Activated T-cell treated with anti-CD3 and anti-CD28 coated beads for 1 hour (primary cell): ENCODE results near the gene LGMN.

Source experiments
- DNase-seq: peaks from one replicate; pipeline ENCODE4 v3.0.0-alpha.2; 2020; ENCODE audit warnings: low read depth

LGMN gene

DNA sequence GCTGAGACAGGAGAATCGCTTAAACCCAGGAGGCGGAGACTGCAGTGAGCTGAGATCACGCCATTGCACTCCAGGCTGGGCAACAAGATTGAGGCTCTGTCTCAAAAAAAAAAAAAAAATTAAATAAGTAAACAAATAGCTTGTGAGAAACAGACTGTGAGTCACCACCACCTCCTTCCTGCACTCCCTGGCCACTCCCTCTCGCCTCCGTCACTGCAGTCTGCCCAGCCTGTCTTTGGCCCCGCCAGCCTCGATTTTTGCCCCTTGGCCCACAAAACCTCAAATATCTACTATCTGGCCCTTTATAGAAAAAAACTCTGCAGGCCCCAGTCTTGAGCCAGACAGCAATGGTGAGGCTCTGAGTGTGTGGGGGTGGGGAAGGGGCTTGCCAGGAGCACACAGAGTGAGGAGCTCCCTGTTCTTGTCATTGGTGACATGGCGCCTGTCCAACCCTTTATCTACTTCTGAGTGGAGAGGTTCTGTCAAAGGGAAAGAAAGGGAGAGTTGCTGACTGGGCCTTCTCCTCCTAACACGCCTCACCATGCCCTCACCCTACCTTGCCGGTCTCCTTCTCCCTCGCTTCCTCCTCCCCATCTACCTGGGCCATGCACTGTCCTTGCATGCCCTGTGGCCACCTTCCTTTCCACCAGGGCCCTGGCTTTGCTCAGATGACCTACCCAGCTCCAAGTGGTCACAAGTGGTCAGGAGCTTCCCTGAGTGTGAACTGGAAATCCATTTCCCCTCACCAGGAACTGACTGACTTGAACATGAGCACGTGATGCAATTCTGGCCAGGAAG, 22.1 kb downstream of the LGMN start:
- DNase-seq, result peak; percentile 9

DNA sequence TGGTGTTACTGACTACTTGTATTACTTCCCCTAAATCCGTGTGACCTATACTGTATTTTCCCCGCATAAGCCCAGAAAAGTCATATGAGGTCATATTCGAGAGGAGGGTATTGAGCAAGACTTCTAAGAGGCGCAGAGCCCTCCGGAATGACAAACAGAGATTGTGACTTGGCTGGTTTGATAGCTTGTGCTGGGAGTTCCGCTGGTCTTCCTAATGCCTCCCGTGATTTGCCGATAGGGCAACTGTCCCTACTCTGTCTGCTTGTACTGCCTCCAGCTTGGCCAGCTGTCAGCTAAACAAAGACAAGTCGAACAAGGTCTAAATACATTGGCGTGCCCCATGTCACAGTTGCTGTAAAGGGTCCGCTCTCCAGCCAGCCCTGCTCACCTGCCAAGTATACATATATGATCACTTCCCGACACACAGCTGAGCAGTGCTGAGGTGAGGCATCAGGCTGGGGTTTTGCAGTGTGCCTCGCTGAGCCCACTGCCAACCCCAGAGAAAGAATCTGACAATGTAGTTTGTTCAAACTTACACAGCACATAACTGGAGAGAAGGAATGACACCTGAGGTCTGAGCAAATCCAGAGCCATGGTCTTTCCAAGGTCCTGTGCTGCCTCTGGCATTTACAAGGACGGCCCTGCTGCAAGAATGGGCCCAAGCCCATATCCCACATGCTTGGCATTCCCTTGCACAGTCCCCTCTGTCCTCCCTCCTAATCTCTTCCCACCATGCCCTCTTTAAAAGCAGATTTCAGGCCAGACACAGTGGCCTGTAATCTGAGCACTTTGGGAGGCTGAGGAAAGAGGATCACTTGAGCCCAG, 23.7 kb downstream of the LGMN start:
- DNase-seq, result no peak

DNA sequence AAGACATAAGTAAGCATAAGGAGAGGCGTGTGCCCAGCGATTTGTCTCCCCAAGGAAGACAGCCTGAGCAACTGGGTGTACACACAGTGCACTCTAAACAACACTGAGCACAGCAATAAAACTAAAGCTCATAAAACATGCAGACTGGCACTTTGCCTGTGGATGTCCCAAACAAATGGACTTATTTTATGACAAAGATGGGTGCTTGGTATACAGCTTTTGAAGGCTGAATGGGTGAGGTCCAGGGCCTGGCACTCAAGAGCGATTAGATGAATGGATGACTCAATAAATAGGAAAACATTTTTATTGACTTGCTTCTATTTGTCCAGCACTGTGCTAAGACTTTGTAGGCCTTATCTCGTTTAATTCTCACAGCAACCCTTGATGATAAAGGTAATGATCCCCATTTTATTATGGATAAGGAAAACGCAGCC, 28.5 kb downstream of the LGMN start:
- no peak for DNase-seq

DNA sequence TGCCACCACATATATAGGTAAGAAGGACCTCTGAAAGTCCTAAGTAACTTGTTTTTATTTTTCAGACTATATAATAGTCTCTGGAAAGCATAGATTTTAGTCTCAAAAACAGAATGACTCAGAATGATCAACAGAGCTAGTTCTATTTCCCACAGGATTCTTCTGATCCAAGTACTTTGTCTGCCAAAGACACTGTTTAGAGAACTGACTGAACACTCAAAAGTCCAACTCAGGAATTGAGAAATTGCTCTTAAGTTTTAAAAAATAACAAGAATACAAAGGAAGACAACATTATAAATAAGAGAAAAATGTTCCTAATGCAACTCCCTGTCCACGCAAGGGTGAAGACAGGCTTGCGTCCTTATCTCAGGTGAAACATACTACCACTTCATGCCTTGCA, 29.0 kb downstream of the LGMN start:
- no peak for DNase-seq

DNA sequence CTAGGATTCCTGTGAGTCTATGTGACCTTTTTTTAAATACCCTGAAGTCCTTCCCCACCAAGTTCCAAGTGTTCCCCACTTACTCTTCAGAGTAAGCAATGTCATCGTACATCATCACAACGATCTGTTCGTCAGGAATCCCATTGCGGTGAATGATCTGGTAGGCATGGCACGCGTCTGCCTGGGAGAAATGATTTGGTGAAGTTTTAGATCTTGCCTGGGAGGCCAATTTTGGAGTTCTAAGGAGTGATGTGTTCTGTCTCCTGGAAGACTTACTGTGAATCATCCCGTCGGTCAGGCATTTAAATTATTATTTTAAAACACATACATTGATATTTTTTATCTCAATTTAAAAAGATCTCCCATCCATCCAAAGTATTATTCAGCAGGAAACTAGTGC, 29.8 kb downstream of the LGMN start:
- DNase-seq, result no peak

DNA sequence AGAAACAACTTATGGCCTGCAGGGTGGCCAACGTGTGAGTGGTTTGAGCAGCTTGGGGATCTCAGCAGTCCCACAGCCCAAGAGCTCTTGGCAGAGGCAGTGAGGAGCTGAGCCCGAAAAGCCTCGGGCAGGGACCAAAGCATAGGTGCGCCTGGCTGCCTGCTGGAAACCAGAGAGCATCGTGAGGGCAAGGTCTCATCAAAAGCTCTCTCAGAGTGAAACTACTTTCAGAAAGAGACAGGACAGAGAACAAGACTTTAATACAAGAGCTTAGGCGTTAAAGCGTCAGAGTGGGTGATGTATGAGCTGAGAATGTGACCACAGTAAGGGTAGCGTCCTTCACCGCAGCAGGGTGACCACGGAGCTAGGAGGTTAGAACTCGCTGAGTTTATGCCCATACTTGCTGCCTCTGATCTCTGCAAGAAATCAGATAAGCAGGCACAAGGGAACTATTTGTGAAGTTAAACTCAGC, 30.8 kb downstream of the LGMN start:
- DNase-seq, result no peak

DNA sequence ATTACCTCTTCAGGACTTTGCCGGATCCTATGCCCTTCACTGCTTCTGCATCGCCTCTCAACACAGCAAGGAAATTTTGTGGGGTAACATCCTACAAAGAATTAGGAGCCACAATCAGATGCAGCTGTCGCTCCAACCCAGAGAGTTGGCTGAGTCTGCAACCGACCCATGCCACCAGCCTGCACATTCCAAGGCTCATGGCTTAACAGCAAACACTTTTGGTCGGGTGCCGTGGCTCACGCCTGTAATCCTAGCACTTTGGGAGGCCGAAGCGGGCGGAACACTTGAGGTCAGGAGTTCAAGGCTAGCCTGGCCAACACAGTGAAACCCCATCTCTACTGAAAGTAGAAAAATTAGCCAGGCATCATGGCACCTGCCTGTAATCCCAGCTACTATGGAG, 32.3 kb downstream of the LGMN start:
- DNase-seq, result no peak

DNA sequence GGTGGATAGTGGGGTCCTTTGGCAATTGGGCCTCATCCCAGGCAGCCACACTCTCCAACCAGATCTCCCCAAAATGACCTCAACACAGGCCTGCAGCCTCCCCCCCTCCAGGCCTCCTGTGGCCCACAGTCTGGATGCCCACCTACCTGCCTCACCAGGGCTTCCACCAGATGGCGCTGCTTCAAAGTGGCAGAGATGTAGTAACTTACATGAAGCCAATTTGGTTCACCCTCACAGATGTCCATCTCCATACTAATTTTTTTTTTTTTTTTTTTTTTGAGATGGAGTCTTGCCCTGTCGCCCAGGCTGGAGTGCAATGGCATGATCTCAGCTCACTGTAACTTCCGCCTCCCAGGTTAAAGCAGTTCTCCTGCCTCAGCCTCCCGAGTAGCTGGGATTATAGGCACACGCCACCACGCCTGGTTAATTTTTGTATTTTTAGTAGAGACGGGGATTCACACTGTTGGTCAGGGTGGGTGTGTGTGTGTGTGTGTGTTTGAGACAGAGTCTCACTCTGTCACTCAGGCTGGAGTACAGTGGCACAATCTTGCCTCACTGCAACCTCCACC, 33.6 kb downstream of the LGMN start:
- peak; percentile 85 for DNase-seq

DNA sequence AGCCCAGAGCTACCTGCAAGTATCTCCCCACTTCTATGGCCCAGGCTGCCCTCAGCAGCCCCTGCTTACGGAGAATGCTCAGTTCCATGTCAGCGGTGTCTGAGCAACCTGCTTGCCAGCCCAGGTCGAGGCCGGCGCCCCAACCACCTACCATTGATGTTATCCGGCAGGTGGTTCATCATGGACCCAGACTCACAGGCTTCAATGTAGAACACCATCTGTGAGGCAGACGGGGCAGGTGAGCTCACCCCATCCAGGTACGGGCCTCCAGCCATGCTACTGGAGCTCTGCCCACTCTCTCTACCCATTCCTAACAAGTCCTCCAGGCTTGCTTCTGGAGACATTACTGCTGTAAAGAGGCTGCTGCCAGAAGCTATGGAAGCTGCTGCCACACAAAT, 35.8 kb downstream of the LGMN start:
- no peak for DNase-seq

DNA sequence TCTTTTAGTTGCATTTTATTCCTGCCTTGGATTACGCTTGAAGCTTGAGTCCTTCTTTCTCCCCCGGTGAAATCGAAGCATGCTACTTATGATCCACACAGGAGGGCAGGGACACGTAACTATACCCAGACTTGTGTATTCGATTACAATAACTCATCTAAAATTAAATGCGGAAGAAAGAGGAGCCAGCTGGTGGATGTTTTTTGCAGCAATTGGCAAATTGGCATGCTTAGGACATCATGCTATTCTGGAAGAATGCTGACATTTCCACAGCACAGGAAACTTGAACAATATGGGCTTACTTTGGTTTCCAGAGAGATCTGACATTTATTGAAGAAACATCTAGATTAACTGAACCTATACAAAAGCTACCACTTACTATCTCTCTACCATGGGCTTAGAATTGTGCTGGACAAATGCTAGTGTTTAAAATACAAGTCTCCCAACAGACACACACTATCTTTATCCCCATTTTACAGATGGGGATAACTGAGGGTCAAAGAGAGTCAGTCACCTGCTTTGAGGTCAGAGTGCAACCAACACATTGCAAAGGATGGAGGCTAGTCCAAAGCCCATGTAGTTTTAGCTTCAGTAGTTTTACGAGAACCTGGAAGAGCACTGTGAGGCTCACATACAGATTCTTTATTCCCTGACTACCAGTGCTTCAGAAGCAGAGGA, 36.3 kb downstream of the LGMN start:
- DNase-seq, result no peak

DNA sequence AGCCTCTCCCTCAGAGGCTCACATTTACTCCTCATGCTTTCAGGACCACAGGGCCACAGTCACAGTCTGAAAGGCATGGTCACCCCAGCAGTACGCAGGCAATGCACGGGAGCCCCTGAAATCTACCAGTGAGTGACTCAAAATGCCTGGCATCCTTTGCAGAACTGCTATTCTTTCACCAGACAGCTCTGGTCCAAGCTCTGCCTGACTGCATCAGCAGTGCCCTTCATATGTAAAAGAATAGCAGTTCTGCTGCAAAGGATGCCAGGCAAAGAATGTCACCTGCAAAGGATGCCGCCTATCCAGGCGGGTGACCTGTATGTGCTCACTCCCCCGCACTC, 38.5 kb downstream of the LGMN start:
- no peak for DNase-seq

DNA sequence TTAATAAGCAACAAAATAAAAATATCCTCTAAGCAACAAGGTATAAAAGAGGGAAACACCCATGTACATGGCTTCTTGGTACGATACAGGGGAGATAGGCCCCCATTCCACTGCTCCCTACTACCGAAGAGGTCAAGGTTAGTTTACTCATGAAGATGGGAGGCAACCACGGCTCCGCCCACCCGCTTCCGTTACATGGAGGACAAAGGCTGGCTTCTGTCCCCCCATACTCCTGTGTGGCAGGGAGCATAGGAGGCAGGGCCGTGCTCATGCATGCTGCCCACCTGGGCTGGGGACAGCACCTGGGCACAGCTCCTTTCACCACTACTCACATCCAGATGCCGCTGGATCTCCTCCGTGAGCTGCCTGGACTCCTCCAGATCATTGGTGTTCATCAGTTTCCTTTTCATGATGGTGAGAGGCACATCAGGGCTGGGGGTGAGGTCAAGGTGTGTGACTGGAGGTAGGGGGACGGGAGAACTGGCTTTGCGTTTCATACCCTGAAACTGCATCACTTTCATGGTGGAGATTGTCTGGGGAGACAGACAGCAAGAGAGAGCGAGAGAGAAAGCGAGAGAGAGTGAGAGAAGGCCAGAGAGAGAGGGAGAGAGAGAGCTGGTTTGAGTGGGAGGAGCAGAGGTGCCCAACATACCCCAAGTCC, 39.0 kb downstream of the LGMN start:
- no peak for DNase-seq

DNA sequence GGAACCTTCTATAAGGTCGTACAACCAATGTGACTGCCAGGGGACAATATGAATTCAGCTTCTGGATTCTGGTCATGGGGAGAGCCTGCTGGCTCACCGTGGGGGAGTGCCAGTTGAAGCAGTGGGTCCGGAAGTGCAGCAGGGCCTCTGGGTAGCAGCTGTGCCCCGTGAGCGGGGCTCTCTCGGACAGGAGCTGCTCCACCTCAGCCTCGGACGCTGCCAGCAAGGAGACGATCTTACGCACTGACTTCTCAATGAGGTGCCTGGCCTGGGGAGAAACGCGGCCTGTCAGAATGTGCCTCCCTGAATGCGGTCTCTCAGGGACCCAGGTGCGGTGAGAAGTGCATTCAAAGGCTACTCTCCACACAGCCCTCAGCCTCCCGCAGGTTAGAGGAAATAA, 42.0 kb downstream of the LGMN start:
- no peak for DNase-seq

DNA sequence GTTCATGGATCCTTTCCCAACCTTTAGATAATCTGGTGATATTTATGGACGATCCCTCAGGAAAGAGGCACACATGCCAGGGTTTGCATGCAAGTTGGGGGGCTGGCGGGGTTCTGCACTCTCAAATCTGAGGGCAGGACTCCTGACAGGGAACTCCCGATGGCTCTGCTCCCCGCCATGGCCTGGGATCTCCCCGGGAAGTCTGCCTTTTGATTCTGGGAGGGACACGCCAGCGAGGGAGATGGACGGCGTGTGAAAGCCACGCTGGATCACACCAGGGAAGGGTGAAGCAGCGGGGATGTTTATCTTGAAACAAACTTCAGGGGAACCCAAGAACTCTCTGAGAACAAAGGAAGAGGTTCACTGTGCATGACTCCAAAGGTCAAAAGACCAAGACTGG, 43.6 kb downstream of the LGMN start:
- no peak for DNase-seq

DNA sequence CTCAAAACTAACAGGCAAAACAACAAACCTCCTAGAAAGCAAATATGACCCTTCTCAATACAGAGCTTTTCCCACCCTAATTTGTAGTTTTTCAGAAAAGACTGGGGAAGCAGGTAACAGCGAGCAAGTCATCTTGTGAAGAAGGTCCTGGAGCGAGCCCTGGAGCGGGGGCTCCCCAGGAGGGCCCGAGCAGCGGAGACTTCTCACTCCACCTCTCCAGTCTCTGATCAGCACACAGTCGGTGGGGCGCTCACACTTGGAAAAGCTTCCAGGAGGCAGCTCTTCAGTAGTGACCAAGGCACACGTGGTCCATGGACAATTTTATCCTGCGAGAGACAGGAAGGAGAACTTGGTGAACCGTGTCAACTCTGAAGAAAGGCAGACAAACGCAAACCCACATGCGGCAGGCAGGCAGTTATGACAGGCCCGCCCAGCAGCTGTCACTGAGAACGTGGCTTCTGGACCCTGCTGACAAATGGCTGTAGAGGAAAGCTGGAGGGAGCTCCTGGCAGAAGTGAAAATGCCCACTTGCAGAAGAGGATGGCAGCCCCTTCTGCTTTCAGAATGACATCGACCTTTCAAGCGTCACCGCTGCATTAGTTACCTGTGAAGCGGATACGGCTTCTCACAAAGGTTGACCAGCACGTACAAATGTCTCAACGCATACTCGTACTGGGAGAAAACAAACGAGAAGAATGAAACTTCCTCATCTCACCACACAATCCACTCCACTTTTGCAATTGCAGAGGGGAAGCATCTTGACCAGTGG, 44.2 kb downstream of the LGMN start:
- no peak for DNase-seq

DNA sequence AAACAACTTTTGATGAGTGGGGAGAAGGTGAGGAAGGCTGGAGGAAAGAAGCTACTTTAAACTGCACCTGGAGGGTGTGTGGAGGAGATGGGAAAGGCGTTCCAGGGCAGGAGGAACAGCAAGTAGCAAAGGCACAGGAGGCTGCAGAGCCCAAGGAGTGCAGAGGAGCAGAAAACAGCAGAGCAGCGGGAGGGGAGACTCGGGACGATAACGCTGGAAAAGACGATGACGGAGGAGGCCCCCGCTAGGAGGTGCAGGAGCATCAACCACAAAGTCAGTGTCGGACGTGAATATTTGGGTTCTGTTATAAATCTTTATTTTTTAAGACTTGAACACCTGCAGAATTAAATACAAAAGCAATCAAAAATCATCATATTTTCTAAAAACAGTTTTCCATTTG, 44.9 kb downstream of the LGMN start:
- DNase-seq, result no peak

DNA sequence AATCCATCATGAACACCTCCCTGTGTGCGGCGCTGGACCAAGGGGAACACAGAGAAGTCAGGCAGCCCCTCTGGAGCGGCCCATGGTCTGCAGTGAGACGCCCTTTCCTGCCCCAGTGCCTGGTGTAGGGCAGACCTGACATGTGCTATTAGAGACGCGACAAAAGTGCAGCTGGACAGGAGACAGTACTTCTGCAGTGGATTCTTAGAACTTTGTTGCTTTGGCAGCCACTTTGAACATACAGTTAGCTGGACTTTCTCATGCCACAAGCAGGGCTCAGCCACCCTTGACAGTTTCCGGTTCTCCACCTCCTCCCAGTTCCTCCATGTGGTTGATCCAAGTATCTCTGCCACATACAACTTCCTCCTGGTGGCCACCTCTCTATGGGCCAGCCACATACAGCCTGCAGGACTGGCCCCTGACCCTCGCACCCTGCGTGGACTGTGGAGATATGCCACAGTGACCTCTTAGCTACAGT, 45.9 kb downstream of the LGMN start:
- DNase-seq, result no peak

DNA sequence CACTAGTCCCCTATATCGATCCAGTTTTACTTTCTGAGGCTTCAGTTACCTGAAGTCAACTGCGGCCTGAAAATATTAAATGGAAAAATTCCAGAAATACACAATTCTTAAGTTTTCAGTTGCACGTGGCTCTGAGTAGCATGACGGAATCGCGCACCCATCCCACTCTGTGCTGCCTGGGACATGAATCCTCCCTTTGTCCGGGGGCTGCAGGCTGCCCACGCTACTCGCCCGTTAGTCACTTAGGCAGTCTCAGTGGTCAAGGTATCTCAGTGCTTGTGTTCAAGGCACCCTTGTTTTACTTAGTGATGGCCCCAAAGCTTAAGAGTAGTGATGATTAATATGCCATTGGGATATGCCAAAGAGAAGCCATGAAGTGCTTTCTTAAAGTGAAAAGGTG, 46.6 kb downstream of the LGMN start:
- DNase-seq, result no peak

DNA sequence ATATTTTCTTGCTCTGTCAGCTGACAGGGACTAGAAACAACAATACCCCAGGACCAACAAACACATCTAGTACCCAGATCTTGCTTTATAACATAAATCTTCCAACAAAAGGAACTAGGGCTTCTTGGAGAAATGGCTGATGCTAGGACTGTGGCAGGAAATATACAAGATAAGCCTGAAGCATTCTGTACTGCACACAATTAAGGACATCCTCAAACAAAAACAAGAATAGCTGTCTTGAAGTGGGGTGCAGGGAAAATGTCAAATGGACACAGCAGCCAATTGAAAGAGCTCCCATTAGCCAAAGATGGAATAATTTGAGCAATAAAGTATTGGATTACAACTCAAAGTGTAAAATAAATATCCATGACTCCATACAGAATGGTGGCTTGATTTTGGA, 50.0 kb downstream of the LGMN start:
- no peak for DNase-seq

DNA sequence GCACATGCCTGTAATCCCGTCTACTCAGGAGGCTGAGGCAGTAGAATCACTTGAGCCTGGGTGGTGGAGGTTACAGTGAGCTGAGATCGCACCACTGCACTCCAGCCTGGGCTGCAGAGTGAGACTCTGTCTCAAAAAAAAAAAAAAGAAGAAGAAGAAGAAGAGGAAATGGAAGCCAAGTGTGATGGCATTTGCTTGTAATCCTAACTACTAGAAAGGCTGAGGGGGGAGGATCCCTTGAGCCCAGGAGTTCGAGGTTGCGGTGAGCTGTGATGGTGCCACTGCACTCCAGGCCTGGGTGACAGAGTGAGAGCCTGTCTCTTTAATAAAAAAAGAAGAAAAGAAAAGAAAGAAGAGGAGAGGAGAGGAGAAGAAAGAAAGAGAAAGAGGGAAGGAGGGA, 52.1 kb downstream of the LGMN start:
- DNase-seq, result no peak

DNA sequence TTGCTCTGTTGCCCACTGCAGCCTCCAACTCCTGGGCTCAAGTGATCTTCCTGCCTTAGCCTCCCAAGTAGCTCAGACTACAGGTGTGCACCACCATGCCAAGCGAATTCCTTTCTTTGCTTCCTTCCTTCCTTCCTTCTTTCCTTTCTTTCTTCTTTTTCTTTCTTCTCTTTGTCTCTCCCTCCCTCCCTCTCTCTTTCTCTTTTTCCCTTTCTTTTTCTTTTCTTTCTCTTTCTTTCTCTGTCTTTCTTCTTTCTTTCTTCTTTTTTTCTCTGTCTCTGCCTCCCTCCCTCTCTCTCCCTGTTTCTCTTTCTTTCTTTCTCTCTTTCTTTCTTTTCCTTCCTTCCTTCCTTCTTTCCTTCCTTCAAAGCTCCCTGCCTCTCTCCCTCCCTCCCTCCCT, 52.9 kb downstream of the LGMN start:
- DNase-seq, result no peak
